DND-41 (cell line): ENCODE data around the gene MSH3.

Experiments
- EZH2 ChIP-seq: IDR thresholded peaks from 3 replicates; pipeline ENCODE4 v1.6.1; 2012; ENCODE audit warnings: borderline replicate concordance, low read depth, mild to moderate bottlenecking, moderate library complexity, low read length, inconsistent platforms; ENCODE audit not compliant: severe bottlenecking
- TF ChIP-seq, protein P1 (sequence below): IDR thresholded peaks from 2 replicates; pipeline ENCODE4 v1.5.1; 2012; ENCODE audit warnings: borderline replicate concordance, low read length, moderate library complexity, mild to moderate bottlenecking; ENCODE audit not compliant: poor library complexity, severe bottlenecking; ENCODE audit errors: extremely low read depth

DNA sequence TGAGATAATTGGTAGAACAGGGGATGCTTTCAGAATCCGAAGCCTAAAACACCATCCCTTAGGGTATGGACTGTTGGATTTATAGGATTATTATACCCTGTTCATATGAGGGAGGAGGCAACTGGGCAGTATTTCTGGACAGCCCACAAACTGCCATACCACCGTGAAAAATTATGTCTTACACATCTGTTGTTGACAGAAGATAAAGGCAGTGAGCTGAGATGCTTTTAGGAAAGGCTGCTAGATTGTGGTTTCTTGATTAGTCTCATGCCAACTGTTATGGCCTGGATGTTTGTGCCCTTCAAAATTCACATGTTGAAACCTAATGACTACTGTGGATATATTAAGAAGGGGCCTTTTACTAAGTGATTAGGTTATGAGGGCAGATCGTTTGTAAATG is 84.0 kb downstream of the MSH3 start:
- no peak for TF ChIP-seq EZH2
- TF ChIP-seq, protein P1, sequence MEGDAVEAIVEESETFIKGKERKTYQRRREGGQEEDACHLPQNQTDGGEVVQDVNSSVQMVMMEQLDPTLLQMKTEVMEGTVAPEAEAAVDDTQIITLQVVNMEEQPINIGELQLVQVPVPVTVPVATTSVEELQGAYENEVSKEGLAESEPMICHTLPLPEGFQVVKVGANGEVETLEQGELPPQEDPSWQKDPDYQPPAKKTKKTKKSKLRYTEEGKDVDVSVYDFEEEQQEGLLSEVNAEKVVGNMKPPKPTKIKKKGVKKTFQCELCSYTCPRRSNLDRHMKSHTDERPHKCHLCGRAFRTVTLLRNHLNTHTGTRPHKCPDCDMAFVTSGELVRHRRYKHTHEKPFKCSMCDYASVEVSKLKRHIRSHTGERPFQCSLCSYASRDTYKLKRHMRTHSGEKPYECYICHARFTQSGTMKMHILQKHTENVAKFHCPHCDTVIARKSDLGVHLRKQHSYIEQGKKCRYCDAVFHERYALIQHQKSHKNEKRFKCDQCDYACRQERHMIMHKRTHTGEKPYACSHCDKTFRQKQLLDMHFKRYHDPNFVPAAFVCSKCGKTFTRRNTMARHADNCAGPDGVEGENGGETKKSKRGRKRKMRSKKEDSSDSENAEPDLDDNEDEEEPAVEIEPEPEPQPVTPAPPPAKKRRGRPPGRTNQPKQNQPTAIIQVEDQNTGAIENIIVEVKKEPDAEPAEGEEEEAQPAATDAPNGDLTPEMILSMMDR = no peak
